GM18873 (cell line): Measurements from ENCODE around the gene ITGA8.
"Not testable (repeated sequence)": the region's sequence is repeated elsewhere in the genome, so short reads cannot be mapped to it uniquely, and the experiment has no call there.

Source experiments
- ATAC-seq: cut with Tn5 transposase; IDR thresholded peaks from one replicate; pipeline ENCODE4 v1.9.1; 2021; ENCODE audit warnings: mild to moderate bottlenecking, moderate library complexity, moderate number of reproducible peaks; ENCODE audit not compliant: unreplicated experiment, low FRiP score

ITGA8 gene

GRCh38 chr10:15719899-15720634 lies at the start of gene ITGA8:
TSS of gene ITGA8 (minus strand) at chr10:15719922. CDS start at chr10:15719771, 151 bp downstream.
- ATAC-seq = no peak

- ATAC-seq = no peak
These were observed 45.3 kb upstream of the ITGA8 start for GRCh38 chr10:15764892-15765454.

GRCh38 chr10:15763006-15763405 lies 43.3 kb upstream of the ITGA8 start:
- no peak for ATAC-seq

GRCh38 chr10:15762239-15762638 lies 42.5 kb upstream of the ITGA8 start:
- not testable (repeated sequence) for ATAC-seq

GRCh38 chr10:15761224-15761623 lies 41.5 kb upstream of the ITGA8 start:
- not testable (repeated sequence) for ATAC-seq

GRCh38 chr10:15760681-15761080 lies 41.0 kb upstream of the ITGA8 start:
- no peak for ATAC-seq

- no peak for ATAC-seq
These were observed 39.5 kb upstream of the ITGA8 start for GRCh38 chr10:15759265-15759664.

- ATAC-seq = no peak
These were observed 38.9 kb upstream of the ITGA8 start for GRCh38 chr10:15758618-15759017.

GRCh38 chr10:15754937-15755336 lies 35.2 kb upstream of the ITGA8 start:
- ATAC-seq = no peak

GRCh38 chr10:15751046-15751445 lies 31.3 kb upstream of the ITGA8 start:
- ATAC-seq = no peak

GRCh38 chr10:15748126-15748525 lies 28.4 kb upstream of the ITGA8 start:
- ATAC-seq = no peak

GRCh38 chr10:15747632-15748031 lies 27.9 kb upstream of the ITGA8 start:
- ATAC-seq = no peak

- ATAC-seq = no peak
These were observed 26.0 kb upstream of the ITGA8 start for GRCh38 chr10:15745751-15746150.

GRCh38 chr10:15744217-15744865 lies 24.6 kb upstream of the ITGA8 start:
- no peak for ATAC-seq

- no peak for ATAC-seq
These were observed 23.7 kb upstream of the ITGA8 start for GRCh38 chr10:15743443-15743842.

GRCh38 chr10:15742836-15743235 lies 23.1 kb upstream of the ITGA8 start:
- no peak for ATAC-seq

GRCh38 chr10:15742102-15742501 lies 22.4 kb upstream of the ITGA8 start:
- ATAC-seq = no peak

- no peak for ATAC-seq
These were observed 21.9 kb upstream of the ITGA8 start for GRCh38 chr10:15741581-15741980.

GRCh38 chr10:15740261-15740660 lies 20.5 kb upstream of the ITGA8 start:
- no peak for ATAC-seq

GRCh38 chr10:15739254-15739970 lies 19.7 kb upstream of the ITGA8 start:
- ATAC-seq = no peak

- ATAC-seq = no peak
These were observed 18.7 kb upstream of the ITGA8 start for GRCh38 chr10:15738270-15738925.
